ENCODE results near the gene STARD8. TPM values are rescaled to one million over a fixed set of nuclear protein-coding genes. Genes with fewer than 3 reads are reported as not detected.
"Not testable (repeated sequence)": the region's sequence is repeated elsewhere in the genome, so short reads cannot be mapped to it uniquely, and the experiment has no call there.

STARD8 gene
- total RNA-seq, 2 experiments from 2014 or later: 0.34 to 0.55 TPM

- no peak overlapping the region for H3K27ac Mint-ChIP-seq
- ChIA-PET POLR2A (no interaction called here), CTCF (no interaction called here)
- H3K4me3 Mint-ChIP-seq: no peak overlapping the region
- ATAC-seq: no peak
- H3K9me3 Mint-ChIP-seq (ENCODE audit: insufficient read depth): no peaks in the 10 kb centered on the region
- no peaks in the 10 kb centered on the region for H3K36me3 Mint-ChIP-seq (ENCODE audit: low read depth)
- H3K27me3 Mint-ChIP-seq (ENCODE audit: low read depth): peaks cover 8% of the 10 kb centered on the region
- DNase-seq: no peak
- H3K4me1 Mint-ChIP-seq (ENCODE audit: low read depth): peaks cover 13% of the 10 kb centered on the region
Measured at GRCh38 chrX:68684919-68685304, 37.4 kb downstream of the STARD8 start.

GRCh38 chrX:68685685-68686084 is 38.2 kb downstream of the STARD8 start:
- CTCF ChIA-PET: no interaction called here
- POLR2A ChIA-PET: no interaction called here
- H3K4me1 Mint-ChIP-seq (ENCODE audit: low read depth): peaks cover 9% of the 10 kb centered on the region
- no peaks in the 10 kb centered on the region for H3K9me3 Mint-ChIP-seq (ENCODE audit: insufficient read depth)
- H3K27ac Mint-ChIP-seq: no peak overlapping the region
- ATAC-seq (no peak), DNase-seq (no peak)
- peaks cover 8% of the 10 kb centered on the region for H3K27me3 Mint-ChIP-seq (ENCODE audit: low read depth)
- H3K36me3 Mint-ChIP-seq (ENCODE audit: low read depth): no peaks in the 10 kb centered on the region
- peak overlapping the region; percentile 41 for H3K4me3 Mint-ChIP-seq

GRCh38 chrX:68686097-68686977 is 38.9 kb downstream of the STARD8 start:
- CTCF ChIA-PET: no interaction called here
- peak overlapping the region; percentile 64 for H3K4me3 Mint-ChIP-seq
- no peak overlapping the region for H3K27ac Mint-ChIP-seq
- ATAC-seq (peak; percentile 70), DNase-seq (peak; percentile 35)
- no peaks in the 10 kb centered on the region for H3K36me3 Mint-ChIP-seq (ENCODE audit: low read depth)
- H3K27me3 Mint-ChIP-seq (ENCODE audit: low read depth): peaks cover 8% of the 10 kb centered on the region
- POLR2A ChIA-PET: no interaction called here
- H3K9me3 Mint-ChIP-seq (ENCODE audit: insufficient read depth): no peaks in the 10 kb centered on the region
- peaks cover 8% of the 10 kb centered on the region for H3K4me1 Mint-ChIP-seq (ENCODE audit: low read depth)

- H3K27ac Mint-ChIP-seq; H3K27me3 Mint-ChIP-seq (ENCODE audit: low read depth); H3K9me3 Mint-ChIP-seq (ENCODE audit: insufficient read depth); H3K36me3 Mint-ChIP-seq (ENCODE audit: low read depth); CTCF ChIA-PET; ATAC-seq; H3K4me3 Mint-ChIP-seq; DNase-seq: not testable (repeated sequence)
- POLR2A ChIA-PET: interaction anchor here (0.6 kb wide), 1 partner anchor 458 kb away, joined by 3 read pairs; no protein-coding TSS in a partner anchor
- H3K4me1 Mint-ChIP-seq (ENCODE audit: low read depth): peaks cover 13% of the 10 kb centered on the region
Measured at GRCh38 chrX:68688931-68689330, 41.5 kb downstream of the STARD8 start.

GRCh38 chrX:68690936-68691501 is 43.6 kb downstream of the STARD8 start:
- no peak for DNase-seq
- H3K27ac Mint-ChIP-seq: no peak overlapping the region
- no peaks in the 10 kb centered on the region for H3K36me3 Mint-ChIP-seq (ENCODE audit: low read depth)
- peaks cover 9% of the 10 kb centered on the region for H3K27me3 Mint-ChIP-seq (ENCODE audit: low read depth)
- ChIA-PET POLR2A (no interaction called here), CTCF (no interaction called here)
- H3K4me1 Mint-ChIP-seq (ENCODE audit: low read depth): peaks cover 17% of the 10 kb centered on the region
- no peaks in the 10 kb centered on the region for H3K9me3 Mint-ChIP-seq (ENCODE audit: insufficient read depth)
- no peak overlapping the region for H3K4me3 Mint-ChIP-seq
- no peak for ATAC-seq

GRCh38 chrX:68691921-68692320 is 44.5 kb downstream of the STARD8 start:
- Mint-ChIP-seq H3K9me3 (ENCODE audit: insufficient read depth) (no peaks in the 10 kb centered on the region), H3K36me3 (ENCODE audit: low read depth) (no peaks in the 10 kb centered on the region), H3K4me1 (ENCODE audit: low read depth) (peaks cover 18% of the 10 kb centered on the region), H3K27me3 (ENCODE audit: low read depth) (peaks cover 6% of the 10 kb centered on the region), H3K4me3 (no peak overlapping the region), H3K27ac (no peak overlapping the region)
- DNase-seq (no peak), ATAC-seq (no peak)
- ChIA-PET CTCF (no interaction called here), POLR2A (interaction anchor here (0.6 kb wide), 1 partner anchor 39 kb away, joined by 3 read pairs; no protein-coding TSS in a partner anchor)

GRCh38 chrX:68692651-68693050 is 45.2 kb downstream of the STARD8 start:
- no peaks in the 10 kb centered on the region for H3K9me3 Mint-ChIP-seq (ENCODE audit: insufficient read depth)
- DNase-seq: no peak
- H3K4me3 Mint-ChIP-seq: no peak overlapping the region
- H3K4me1 Mint-ChIP-seq (ENCODE audit: low read depth): peaks cover 18% of the 10 kb centered on the region
- POLR2A ChIA-PET: no interaction called here
- no peaks in the 10 kb centered on the region for H3K36me3 Mint-ChIP-seq (ENCODE audit: low read depth)
- peaks cover 3% of the 10 kb centered on the region for H3K27me3 Mint-ChIP-seq (ENCODE audit: low read depth)
- no peak for ATAC-seq
- no peak overlapping the region for H3K27ac Mint-ChIP-seq
- CTCF ChIA-PET: no interaction called here

GRCh38 chrX:68693481-68694434 is 46.3 kb downstream of the STARD8 start:
- POLR2A ChIA-PET: no interaction called here
- Mint-ChIP-seq H3K4me3 (peak overlapping the region; percentile 58), H3K4me1 (ENCODE audit: low read depth) (peaks cover 18% of the 10 kb centered on the region), H3K27me3 (ENCODE audit: low read depth) (peaks cover 3% of the 10 kb centered on the region), H3K27ac (peak overlapping the region; percentile 34), H3K36me3 (ENCODE audit: low read depth) (no peaks in the 10 kb centered on the region), H3K9me3 (ENCODE audit: insufficient read depth) (no peaks in the 10 kb centered on the region)
- DNase-seq (peak; percentile 20), ATAC-seq (peak; percentile 73)
- CTCF ChIA-PET: no interaction called here

GRCh38 chrX:68694435-68695205 is 47.2 kb downstream of the STARD8 start:
- H3K27me3 Mint-ChIP-seq (ENCODE audit: low read depth): peaks cover 3% of the 10 kb centered on the region
- ChIA-PET POLR2A (no interaction called here), CTCF (no interaction called here)
- H3K4me1 Mint-ChIP-seq (ENCODE audit: low read depth): peaks cover 18% of the 10 kb centered on the region
- ATAC-seq (peak; percentile 38), DNase-seq (peak; percentile 19)
- H3K4me3 Mint-ChIP-seq: peak overlapping the region; percentile 58
- peak overlapping the region; percentile 34 for H3K27ac Mint-ChIP-seq
- no peaks in the 10 kb centered on the region for H3K9me3 Mint-ChIP-seq (ENCODE audit: insufficient read depth)
- H3K36me3 Mint-ChIP-seq (ENCODE audit: low read depth): no peaks in the 10 kb centered on the region

GRCh38 chrX:68695206-68695845 is 47.9 kb downstream of the STARD8 start:
- CTCF ChIA-PET: no interaction called here
- peaks cover 18% of the 10 kb centered on the region for H3K4me1 Mint-ChIP-seq (ENCODE audit: low read depth)
- H3K9me3 Mint-ChIP-seq (ENCODE audit: insufficient read depth): no peaks in the 10 kb centered on the region
- H3K36me3 Mint-ChIP-seq (ENCODE audit: low read depth): no peaks in the 10 kb centered on the region
- H3K27ac Mint-ChIP-seq: no peak overlapping the region
- peaks cover 3% of the 10 kb centered on the region for H3K27me3 Mint-ChIP-seq (ENCODE audit: low read depth)
- H3K4me3 Mint-ChIP-seq: no peak overlapping the region
- POLR2A ChIA-PET: no interaction called here
- ATAC-seq: no peak
- DNase-seq: no peak
